CD4-positive, alpha-beta T cell treated with Interferon alpha-2 for 1 hour (primary cell): Measurements from ENCODE around the gene MTHFR.

Source experiments
- DNase-seq, 2 donors: peaks; one replicate each; pipeline ENCODE4 v3.0.0-alpha.2; 2020 to 2022

The MTHFR gene

GRCh38 chr1:11805422-11806306 is at the start of gene MTHFR, which contains the start of gene CLCN6:
MTHFR (minus strand) TSS chr1:11805964; CDS start chr1:11803116, 2,848 bp downstream.
CLCN6 (plus strand) TSS chr1:11806191; CDS start chr1:11806263, 72 bp downstream.
- DNase-seq, result peak; percentile 98

GRCh38 chr1:11855430-11855829 is 49.7 kb upstream of the MTHFR start:
- DNase-seq, result no peak

- no peak for DNase-seq
These were observed 48.8 kb upstream of the MTHFR start for GRCh38 chr1:11854519-11854918.

- DNase-seq, result no peak
These were observed 45.4 kb upstream of the MTHFR start for GRCh38 chr1:11851180-11851579.

GRCh38 chr1:11850156-11850555 is 44.4 kb upstream of the MTHFR start:
- DNase-seq, result no peak

GRCh38 chr1:11848373-11848700 is 42.6 kb upstream of the MTHFR start:
- no peak for DNase-seq

GRCh38 chr1:11847667-11848372 is 42.1 kb upstream of the MTHFR start, which contains the start of gene NPPA:
NPPA (minus strand) TSS chr1:11847783; CDS start chr1:11847684, 99 bp downstream.
- no peak for DNase-seq

GRCh38 chr1:11845641-11846335 is 40.0 kb upstream of the MTHFR start:
- peak in 1 of 2 donors; percentile 13 for DNase-seq

GRCh38 chr1:11842154-11843041 is 36.6 kb upstream of the MTHFR start:
- no peak for DNase-seq

- DNase-seq, result peak in 1 of 2 donors; percentile 9
These were observed 35.7 kb upstream of the MTHFR start for GRCh38 chr1:11841245-11842153.

- no peak for DNase-seq
These were observed 34.3 kb upstream of the MTHFR start for GRCh38 chr1:11839727-11840705.

GRCh38 chr1:11838349-11839272 is 32.8 kb upstream of the MTHFR start:
- DNase-seq, result peak; percentile 69 to 76

- DNase-seq, result no peak
These were observed 32.1 kb upstream of the MTHFR start for GRCh38 chr1:11837767-11838348.

GRCh38 chr1:11836955-11837766 is 31.4 kb upstream of the MTHFR start:
- no peak for DNase-seq

- DNase-seq, result no peak
These were observed 29.9 kb upstream of the MTHFR start for GRCh38 chr1:11835441-11836225.

- no peak for DNase-seq
These were observed 28.1 kb upstream of the MTHFR start for GRCh38 chr1:11833900-11834299.

- no peak for DNase-seq
These were observed 27.7 kb upstream of the MTHFR start for GRCh38 chr1:11833497-11833896.
